ENCODE results near the gene TNF. TPM values are rescaled to one million over a fixed set of nuclear protein-coding genes. Genes with fewer than 3 reads are reported as not detected.

Gene TNF
- total RNA-seq, 6 experiments from 2014 or later = 0.15 to 1.0 TPM; not detected in 4

- Histone ChIP-seq H3K4me3 (no peak overlapping the region), H3K9me3 (no peaks in the 10 kb centered on the region), H3K27me3 (no peaks in the 10 kb centered on the region), H3K27ac (no peak overlapping the region), H3K4me1 (no peaks in the 10 kb centered on the region), H3K36me3 (no peaks in the 10 kb centered on the region)
- intact Hi-C loops (cut with DNase I) = no loop called here
- WGBS (ENCODE audit: insufficient coverage, low coverage, low lambda C conversion rate, missing lambda C conversion rate) = 84% methylated on average over 3 of the region's 3 CpGs
- ATAC-seq (no peak), DNase-seq (no peak)
- TF ChIP-seq CTCF (IDR thresholded peaks at IDR 0.05) = no peak
- no peak for TF ChIP-seq POLR2A (IDR thresholded peaks at IDR 0.05)
Observed at GRCh38 chr6:31577579-31577966, 2.2 kb downstream of the TNF start.

DNA sequence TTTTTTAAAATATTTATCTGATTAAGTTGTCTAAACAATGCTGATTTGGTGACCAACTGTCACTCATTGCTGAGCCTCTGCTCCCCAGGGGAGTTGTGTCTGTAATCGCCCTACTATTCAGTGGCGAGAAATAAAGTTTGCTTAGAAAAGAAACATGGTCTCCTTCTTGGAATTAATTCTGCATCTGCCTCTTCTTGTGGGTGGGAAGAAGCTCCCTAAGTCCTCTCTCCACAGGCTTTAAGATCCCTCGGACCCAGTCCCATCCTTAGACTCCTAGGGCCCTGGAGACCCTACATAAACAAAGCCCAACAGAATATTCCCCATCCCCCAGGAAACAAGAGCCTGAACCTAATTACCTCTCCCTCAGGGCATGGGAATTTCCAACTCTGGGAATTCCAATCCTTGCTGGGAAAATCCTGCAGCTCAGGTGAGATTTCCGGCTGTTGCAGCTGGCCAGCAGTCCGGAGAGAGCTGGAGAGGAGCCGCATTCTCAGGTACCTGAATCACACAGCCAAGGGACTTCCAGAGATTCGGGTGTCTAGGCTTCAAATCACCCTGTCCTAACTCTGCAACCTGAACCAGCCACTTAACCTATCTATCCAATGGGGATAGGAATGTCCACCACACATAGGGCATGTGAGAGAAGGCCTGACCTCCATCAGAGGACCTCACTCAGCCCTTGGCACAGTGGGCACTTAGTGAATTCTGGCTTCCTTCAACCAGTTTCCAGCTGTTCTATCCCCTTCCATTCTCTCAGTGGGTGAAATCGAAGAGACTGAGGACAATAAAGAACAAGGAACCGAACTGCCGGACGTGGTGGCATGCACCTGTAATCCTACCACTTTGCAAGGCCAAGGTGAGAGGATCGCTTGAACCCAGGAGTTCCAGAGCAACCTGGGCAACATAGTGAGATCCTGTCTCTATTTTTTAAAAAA is 3.1 kb downstream of the TNF start:
- TF ChIP-seq POLR2A (IDR thresholded peaks at IDR 0.05) (no peak), CTCF (IDR thresholded peaks at IDR 0.05) (no peak)
- peak in 1 of 3 donors; percentile 25 for DNase-seq
- ATAC-seq = no peak
- intact Hi-C loops (cut with DNase I) = no loop called here
- Histone ChIP-seq H3K4me3 (no peak overlapping the region), H3K36me3 (no peaks in the 10 kb centered on the region), H3K9me3 (no peaks in the 10 kb centered on the region), H3K27ac (no peak overlapping the region), H3K27me3 (no peaks in the 10 kb centered on the region), H3K4me1 (no peaks in the 10 kb centered on the region)
- WGBS (ENCODE audit: insufficient coverage, low coverage, low lambda C conversion rate, missing lambda C conversion rate) = 68% methylated on average over 12 of the region's 12 CpGs

GRCh38 chr6:31579119-31579505 is 3.7 kb downstream of the TNF start:
- TF ChIP-seq POLR2A (IDR thresholded peaks at IDR 0.05) (no peak), CTCF (IDR thresholded peaks at IDR 0.05) (no peak)
- Histone ChIP-seq H3K9me3 (no peaks in the 10 kb centered on the region), H3K4me1 (no peaks in the 10 kb centered on the region), H3K27me3 (no peaks in the 10 kb centered on the region), H3K36me3 (no peaks in the 10 kb centered on the region), H3K4me3 (no peak overlapping the region), H3K27ac (no peak overlapping the region)
- DNase-seq = peak in 1 of 3 donors; percentile 27
- no peak for ATAC-seq
- intact Hi-C loops (cut with DNase I) = no loop called here
- WGBS (ENCODE audit: insufficient coverage, low coverage, low lambda C conversion rate, missing lambda C conversion rate) = 78% methylated on average over 3 of the region's 3 CpGs

DNA sequence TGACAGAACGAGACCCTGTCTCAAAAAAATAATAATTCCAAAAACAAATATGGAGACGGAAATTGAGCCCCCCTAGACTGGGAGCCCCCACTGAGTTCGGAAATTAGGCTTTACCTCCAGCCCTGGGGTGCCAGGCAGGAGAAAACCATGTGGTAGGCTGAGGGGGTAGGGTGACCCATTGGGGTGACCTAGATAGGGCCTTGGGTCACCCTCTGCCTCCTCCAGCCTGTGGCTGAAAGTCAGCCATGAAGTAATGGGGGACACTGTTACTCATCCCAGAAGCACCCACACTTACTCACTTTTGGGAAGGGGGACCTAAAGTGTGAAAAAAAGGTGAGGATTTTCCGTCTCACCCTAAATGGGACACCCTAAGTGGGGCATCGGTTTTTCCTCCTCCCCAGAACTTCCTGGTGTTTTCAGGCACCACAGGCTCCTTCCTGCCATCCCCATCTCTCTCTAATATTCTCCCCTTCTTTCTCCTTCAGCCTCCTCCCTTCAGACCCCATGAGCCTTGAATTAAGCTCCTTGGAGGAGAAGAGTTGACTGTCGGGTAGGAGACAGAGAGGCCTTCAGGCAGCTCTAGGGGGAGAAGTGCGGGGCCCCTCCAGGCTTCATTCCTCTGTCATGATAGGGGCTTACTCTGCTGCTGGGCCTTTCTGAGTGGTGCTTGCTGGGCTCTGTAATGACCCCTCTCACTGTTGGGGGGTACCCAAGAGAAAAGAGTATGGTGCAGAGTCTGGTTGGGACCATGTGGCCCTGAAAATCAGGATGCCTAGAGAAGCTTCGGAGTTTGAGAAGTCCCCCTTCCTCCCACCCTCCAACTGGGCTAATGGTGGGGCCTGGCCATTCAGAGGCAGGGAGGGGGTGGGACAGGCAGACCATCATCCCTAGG is 4.4 kb downstream of the TNF start:
- no peaks in the 10 kb centered on the region for H3K36me3 ChIP-seq
- no peaks in the 10 kb centered on the region for H3K9me3 ChIP-seq
- H3K27me3 ChIP-seq = no peaks in the 10 kb centered on the region
- intact Hi-C loops (cut with DNase I) = no loop called here
- 88% methylated on average over 6 of the region's 8 CpGs for WGBS (ENCODE audit: insufficient coverage, low coverage, low lambda C conversion rate, missing lambda C conversion rate)
- H3K27ac ChIP-seq = no peak overlapping the region
- no peaks in the 10 kb centered on the region for H3K4me1 ChIP-seq
- H3K4me3 ChIP-seq = no peak overlapping the region
- DNase-seq = peak in 1 of 3 donors; percentile 11
- no peak for ATAC-seq
- no peak for TF ChIP-seq POLR2A (IDR thresholded peaks at IDR 0.05)
- TF ChIP-seq CTCF (IDR thresholded peaks at IDR 0.05) = no peak
